SK-N-DZ (cell line): Measurements from ENCODE around the gene TM6SF1.
"Not testable (repeated sequence)": the region's sequence is repeated elsewhere in the genome, so short reads cannot be mapped to it uniquely, and the experiment has no call there.

Experiments
- DNase-seq: peaks from one replicate; pipeline ENCODE4 v3.0.0-alpha.2; 2015; ENCODE audit warnings: low spot score

TM6SF1 gene

DNA sequence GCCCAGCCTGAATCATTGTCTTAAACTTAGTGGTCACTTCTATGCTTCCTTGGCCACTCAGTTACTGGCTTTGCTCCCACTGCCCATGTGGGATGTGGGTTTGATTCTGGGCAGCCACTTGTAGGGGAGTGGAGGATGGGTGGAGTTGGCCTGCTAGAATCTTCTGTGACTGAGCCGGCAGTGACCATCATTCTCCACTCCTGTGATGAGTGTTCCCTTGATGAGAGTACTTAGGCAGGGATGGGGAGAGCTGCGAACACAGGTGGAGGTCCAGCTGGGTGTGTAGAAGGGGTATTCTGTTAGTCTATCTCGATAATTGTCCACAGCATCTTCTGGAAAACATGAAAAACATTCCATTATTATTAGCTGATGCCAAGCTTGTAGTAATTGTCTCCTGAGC is 8.0 kb downstream of the TM6SF1 start:
- DNase-seq: no peak

DNA sequence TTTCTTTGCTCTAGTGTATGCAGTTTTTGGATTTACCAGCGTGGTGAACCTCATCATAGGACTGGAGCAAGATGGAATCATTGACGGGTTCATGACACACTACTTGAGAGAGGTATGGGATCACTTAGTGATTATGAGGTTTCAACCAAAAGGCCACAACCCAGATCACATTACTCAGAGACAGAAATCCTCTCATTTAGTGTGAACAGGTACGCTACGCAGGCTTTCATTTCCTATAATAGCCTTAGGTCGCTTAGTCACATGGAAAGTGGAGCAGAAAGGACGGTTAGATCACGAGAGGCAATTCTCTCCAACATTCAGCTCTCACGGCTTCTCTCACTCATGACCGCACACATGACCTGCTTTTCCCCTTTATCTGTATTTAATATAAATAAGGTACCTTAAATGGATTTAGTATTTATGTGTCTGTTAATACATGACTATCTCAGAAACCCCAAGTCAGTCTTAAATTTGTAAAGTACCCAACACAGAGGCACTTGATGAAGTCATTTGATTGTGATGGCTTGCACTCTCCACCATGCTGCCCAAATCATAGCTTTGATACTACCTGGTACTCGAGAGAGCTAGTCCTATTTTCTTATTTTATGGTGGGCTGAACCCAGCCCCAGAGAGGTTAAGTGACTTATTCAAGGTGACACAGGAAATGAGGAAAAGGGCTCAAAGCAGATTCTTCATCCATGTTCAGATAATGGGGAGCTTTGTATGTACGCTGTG is 8.6 kb downstream of the TM6SF1 start:
- DNase-seq: no peak

DNA sequence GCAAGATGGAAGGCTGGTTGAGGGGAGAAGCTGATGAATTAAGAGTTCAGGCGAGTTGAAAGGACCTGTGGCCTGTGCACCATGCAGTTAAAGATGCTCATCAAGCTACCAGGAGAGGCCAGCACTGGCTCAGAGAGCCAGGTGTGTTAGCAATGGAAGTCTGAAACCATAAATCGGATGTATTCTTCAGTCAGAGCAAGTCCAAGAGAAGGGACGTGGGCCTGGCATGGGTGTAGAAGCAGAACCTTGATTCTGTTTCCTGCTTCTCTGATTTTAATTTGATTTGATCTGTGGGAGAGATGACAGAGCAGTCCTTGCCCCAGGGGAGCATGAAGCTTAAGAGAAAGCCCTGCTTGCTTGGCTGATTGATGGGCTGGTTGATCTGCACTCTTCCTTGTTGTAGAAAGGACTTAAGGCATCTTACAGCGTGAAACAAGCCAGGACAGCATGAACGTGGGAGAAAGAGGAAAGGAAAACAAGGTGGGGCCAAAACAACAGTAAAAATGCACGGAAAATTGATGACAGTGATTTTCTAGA is 10.9 kb downstream of the TM6SF1 start:
- peak; percentile 72 for DNase-seq

DNA sequence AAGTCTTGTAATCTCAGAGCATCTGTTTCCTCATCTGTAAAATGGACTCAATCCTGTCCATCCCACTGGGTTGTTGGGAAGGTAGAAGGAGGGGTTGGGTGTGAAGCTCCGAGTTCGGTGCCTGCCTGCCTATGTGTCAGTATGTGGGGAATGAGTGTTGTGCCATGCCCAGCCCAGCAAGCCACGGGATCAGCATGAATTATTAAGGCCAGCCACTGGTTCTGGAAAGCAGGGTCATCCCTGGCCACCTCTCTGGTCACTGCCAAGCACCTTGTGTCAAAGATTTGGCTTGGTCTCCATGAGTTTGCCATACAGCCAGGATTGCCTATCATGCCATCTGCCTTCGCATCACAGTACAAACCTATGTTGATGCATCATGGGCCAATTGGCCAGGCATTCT is 11.5 kb downstream of the TM6SF1 start:
- no peak for DNase-seq

DNA sequence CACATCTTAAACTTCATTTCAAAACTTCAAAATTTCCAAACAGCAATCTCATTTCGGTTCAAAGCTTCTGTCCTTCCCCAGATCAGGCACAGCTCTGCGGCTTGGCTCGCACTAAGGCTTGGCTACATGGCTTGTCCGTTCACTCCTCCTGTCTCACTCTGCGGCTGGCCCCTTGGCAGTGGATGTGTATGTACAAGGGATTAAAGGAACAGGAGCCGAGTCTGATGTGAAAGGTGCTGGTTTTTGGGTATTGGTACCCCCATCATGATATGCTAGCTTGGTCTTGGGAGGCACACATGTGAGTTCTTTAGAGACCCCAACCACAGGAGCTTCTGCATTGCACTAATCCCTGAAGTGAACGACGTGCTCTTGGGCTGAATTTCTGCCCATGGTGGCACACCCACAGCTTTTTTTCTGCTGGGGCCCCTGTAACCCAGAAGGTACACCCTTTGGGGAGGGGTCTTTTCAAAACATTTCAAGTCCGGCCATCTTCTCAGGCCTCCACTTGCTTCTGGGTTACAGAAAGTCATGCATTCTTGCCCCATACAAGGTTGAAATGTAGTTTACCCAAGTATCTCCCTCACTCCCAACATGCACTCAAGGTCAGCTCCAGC is 12.6 kb downstream of the TM6SF1 start:
- no peak for DNase-seq

DNA sequence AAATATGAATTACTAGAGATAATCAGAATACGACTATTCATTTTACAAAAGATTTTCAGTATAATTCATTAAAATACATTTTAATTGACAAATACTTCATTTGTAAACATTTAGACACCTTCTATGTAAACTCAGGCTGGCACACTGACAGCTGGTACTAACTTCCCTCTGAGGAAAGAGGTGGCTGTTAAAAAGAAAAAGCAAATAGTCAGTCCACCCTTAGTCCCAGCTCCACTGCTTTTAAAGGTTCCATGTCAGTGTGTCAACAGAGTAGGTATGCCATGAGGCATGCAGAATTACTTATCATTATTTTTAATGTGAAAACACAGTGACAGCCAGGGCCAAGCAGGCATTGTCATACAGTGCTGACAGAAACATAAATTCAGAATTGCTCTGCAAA is 16.1 kb downstream of the TM6SF1 start:
- DNase-seq: no peak

DNA sequence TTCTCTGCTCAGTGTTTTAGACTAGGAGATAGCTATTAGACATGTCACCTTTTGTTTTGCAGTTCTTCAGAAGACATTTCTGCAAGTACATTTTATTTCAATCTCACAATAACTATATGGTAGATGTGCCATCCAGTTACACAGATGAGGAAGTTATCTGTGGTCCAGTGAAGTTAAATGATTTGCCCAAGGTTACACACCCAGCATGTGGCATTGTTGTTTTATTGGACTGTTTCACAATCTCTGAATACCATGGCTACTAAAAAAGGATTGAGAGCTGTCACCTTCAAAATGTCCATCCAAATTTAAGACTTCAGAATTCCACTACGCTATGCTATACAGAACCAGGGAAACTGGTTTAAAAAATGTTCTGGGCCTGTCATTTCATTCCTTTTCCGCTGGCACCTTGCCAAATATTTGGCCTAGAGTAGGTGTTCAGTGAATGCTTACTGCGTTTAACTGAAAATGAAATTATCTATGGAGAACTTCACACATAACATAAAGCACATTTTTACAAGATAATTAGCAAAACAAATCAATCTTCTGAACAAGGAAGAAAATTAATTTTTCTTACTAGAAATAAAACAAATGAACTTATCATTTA is 20.2 kb downstream of the TM6SF1 start:
- DNase-seq: no peak

DNA sequence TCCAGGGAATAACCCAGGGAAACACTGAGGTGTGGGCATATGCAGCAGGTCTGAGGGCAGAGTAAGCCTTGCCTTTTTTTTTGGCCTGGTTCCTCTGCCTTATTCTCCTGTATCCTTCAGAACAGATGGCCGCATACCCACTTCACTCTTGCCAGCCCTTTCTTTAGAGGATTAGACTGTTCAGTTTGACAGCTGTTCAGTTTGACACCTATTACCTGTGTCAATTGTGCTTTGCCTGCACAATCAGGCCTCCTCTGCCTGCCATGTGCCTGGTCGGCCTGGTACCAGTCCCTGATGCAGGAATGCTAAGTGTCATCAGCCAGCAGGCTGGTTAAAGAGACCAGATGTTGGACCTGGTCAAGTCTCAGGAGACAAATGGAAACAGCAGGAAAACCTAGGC is 22.3 kb downstream of the TM6SF1 start:
- DNase-seq: no peak

DNA sequence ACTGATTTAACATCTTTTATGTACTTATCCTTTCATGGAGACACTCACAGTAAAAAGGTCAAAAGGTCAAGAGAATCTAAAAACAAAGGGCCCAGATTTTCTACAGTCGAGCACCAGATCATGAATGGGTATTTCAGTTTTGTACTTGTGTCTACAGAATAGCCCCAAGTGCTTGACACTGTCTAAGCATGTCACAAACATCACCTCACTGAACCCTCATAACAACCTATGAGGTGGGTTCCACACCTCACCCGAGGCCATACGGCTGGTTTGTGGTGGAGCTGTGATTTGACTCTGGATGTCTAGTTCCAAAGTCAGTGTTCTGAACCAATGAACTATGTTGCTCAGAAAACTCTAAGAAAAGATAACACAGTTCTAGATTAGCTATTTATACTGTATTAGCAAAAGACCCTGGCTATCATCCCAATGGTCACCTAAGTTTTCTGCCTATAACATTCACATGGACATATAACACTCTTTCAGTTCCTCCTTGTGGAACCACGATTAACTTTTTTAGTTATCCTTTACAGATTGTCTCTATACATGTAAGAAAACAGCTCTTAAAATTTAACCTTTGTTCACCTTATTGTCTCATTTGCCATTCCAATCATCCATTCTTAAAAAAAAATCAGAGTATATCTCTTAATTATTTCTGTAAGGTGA is 25.5 kb downstream of the TM6SF1 start:
- DNase-seq: no peak

DNA sequence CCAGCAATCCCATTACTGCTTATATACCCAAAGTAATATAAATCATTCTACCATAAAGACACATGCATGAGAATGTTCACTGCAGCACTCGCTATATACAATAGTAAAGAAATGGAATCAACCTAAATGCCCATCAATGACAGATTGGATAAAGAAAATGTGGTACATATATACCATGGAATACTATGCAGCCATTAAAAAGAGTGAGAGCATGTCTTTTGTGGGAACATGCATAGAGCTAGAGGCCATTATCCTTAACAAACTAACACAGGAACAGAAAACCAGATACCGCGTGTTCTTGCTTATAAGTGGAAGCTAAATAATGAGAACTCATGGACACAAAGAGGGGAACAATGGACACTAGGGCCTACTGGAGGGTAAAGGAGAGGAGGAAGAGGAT is 34.7 kb downstream of the TM6SF1 start:
- DNase-seq: not testable (repeated sequence)

DNA sequence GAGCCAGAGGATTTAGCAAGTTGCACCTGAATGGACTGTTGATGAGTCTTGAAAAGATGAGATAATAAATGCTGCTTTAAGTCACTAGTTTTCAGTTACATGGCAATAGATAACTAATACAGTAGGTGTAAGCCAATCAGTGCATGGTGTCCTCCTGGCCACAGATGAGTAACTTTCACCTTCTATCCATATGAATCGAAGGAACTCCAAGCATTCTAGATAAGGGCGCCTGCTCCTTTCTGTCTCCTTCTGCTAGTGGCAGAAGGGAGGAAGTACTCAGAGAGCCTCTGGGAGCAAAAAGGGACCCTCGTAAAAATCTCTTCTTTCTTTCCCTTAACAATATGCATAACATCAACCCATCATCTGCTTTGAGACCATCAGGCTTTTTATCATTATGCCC is 37.3 kb downstream of the TM6SF1 start:
- no peak for DNase-seq

DNA sequence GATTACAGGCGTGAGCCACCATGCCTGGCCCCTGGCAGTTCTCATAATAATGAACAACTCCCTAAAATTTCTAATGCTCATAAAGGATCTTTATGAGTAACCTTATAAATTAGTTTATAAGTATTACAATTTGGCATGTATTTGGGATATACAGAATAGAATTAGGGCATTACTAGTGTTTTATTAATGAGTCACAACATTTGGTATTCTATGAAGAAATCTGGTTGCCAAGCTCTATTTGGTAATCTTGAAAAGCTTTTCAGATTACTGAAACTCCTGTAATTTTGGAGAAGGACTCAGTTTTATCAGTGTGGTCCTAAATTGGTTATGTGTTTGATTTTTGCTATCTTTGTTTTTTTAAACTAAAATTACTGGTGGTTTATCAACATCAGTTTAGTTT is 45.8 kb downstream of the TM6SF1 start:
- DNase-seq: no peak

DNA sequence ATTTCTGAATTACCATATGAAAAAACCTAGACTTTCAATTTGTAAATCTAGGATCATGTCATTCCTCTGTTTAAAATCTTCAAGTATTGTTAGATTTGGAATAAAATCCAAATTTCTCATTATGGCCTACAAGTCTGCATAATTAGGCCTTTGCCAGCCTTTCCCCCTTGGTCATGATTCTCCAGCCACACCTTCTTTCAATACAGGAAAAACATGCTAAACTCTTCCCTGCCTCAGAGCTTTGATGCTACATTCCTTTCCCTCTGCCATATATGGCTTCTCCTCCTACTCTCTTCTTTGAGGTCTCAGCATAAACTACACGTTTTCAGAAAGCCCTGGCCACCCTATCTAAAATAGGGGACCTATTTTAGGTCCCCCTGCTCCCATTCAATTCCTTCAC is 48.5 kb downstream of the TM6SF1 start:
- no peak for DNase-seq

DNA sequence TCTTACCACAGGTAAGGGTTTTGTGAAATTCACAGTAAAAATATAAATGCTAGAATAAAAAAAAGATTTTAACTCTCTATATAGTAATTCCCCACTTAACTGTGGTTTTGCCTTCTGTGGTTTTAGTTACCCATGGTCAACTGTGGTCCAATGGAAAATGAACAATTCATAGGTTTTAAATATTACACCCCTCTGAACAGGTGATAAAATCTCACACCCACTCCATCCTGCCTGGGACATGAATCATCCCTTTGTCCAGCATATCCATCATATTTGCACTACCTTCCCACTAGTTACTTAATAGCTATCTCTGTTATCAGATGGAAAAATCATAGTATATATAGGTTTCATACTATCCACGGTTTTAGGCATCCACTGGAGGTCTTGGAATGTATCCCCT is 50.9 kb downstream of the TM6SF1 start:
- DNase-seq: no peak

DNA sequence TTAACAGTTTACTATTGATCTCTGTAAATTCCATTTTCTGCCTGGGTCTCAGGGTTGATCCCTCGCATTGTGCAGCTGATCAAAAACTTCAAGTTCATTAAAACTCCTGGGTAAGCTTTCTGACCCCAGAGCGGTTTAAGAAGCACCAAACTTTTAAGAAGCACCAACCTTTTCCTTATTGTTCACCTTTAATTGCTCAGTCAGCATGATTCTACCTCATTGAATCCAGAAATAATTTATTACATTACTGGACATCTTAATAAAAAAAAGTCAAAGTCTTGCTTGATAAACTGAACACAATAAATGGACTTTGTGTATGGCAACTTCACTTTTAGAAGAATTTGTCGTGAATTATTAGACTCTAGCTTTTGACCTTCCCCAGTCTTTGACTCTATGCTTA is 53.3 kb downstream of the TM6SF1 start:
- no peak for DNase-seq

DNA sequence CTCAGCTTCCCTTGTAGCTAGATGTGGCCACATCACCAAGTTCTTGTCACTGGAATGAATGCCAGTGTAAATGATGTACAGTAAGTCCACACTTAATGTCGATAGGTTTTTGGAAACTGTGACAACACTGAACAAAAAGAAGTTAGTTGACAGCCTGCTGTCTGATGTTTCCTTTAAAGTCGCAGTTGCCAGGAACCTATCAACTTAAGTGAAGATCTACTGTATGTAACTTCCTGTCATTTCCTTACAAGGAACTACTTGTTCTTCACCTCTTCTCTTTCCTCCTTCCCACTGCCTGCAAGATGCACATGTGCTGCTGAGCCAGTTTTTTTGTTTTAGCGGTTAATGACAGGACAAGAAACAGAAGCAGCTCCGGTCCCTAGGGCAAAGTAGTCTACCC is 55.6 kb downstream of the TM6SF1 start:
- no peak for DNase-seq

DNA sequence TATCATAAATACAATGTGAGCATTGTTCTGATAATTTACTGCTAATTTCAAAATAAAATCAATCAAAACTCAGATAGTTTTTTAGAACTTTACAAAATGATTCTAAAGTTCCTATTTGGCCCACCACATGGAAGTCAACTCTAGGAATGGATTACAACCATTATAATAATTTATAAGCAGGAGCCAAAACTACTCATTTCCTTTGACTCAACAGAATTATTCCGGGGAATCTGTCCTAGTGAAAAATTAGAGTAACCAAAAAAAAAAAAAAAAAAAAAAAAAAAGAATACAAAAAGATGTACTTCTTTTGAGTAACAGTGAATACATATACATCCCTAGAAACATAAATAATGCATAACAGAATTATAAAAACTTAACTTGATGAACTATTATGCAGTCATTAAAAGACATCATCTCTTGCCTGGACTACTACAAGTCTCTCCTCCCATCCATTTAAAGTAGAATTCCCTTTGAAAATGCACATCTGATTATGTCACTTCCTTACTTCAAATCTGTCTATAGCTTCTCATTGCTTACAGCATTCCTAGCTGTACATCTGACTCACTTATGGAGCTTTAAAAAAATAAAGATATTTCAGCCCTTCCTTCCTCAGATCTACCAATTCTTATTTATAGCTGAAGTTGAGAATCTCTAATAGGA is 56.8 kb downstream of the TM6SF1 start:
- no peak for DNase-seq

DNA sequence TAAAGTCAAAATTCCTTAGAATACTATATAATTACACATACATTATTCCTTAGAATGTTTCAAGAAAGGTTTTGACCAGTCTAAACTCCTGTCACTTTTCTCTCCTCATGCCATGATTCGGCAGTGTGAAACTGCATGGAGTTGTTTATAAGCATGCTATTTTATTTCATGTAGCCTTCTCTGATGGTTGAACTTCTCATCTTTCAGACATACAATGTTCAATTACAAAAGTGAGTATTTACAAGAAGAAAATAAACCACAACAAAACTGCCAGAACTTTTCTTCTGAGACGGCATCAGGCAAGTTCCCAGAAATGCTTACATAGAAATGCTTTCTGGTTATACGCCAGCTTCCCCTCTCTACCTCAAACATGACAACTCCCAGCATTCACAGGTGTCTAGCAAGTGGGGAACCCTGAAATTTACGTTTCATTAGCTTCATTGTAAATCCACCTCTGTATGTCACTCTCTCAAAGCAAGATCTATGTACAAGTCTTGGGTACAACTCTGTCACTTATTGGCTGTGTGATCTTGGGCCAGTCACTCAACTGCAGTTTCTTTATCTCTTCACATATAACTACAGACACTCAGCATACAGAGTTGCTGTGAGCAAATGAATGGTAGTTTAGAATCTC is 57.4 kb downstream of the TM6SF1 start:
- no peak for DNase-seq

DNA sequence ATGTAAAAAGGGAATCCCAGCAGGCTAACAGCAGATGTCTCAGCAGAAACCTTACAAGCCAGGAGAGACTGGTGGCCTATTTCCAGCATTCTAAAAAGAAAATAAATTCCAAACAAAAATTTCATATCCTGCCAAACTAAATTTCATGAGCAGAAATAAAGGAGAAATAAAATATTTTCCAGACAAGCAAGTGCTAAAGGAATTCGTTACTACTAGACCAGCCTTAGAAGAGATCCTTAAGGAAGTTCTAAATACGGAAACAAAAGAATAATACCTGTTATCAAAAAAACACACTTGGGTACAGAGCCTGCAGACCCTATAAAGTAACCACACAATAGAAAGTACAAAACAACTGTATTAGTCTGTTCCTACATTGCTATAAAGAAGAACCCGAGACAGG is 58.8 kb downstream of the TM6SF1 start:
- no peak for DNase-seq

DNA sequence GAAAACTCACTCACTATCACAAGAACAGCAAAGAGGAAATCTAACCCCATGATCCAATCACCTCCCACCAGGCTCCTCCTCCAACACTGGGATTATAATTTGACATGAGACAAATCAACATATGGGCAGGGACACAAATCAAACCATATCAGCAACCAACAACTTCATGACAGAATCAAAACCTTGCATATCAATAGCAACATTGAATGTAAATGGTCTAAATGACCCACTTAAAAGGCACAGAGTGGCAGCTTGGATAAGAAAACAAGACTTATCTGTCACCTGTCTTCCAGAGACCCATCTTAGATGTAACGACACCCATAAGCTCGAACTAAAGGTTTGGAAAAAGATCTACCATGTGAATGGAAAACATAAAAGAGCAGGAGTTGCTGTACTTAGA is 59.4 kb downstream of the TM6SF1 start:
- DNase-seq: no peak

DNA sequence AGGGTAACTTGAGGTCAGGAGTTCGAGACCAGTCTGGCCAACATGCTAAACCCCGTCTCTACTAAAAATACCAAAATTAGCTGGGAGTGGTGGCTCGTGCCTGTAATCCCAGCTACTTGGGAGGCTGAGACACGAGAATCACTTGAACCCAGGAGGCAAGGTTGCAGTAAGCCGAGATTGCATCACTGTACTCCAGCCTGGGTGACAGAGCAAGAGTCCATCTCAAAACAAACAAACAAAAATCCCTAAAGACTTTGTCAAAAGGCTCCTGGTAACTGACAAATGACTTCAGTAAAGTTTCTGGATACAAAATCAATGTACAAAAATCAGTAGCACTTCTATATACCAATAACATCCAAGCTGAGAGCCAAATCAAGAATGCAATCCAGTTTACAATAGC is 62.1 kb downstream of the TM6SF1 start:
- DNase-seq: not testable (repeated sequence)
